Measurements from ENCODE around the gene DAPK2. TPM values are rescaled to one million over a fixed set of nuclear protein-coding genes. Genes with fewer than 3 reads are reported as not detected.

Gene DAPK2
- total RNA-seq, 1 experiment from 2014 or later: 2.3 TPM

GRCh38 chr15:63982381-63982854 is 63.9 kb downstream of the DAPK2 start:
- no peaks in the 10 kb centered on the region; the same call in 1 of the 2 replicates for H3K27me3 Mint-ChIP-seq (ENCODE audit: low read depth)
- no peak for DNase-seq (ENCODE audit: low spot score)
- no peaks in the 10 kb centered on the region for H3K9me3 Mint-ChIP-seq
- ATAC-seq: no peak
- H3K36me3 Mint-ChIP-seq: no peaks in the 10 kb centered on the region
- H3K4me1 Mint-ChIP-seq: peaks cover 11% of the 10 kb centered on the region
- ChIA-PET CTCF (interaction anchor here (0.5 to 8.0 kb wide), 13 partner anchors 8 to 372 kb away, joined by 3 to 80 read pairs (median 5); no protein-coding TSS in a partner anchor), POLR2A (interaction anchor here (0.5 kb wide), 1 partner anchor 196 kb away, joined by 3 read pairs; no protein-coding TSS in a partner anchor)
- TF ChIP-seq IRF1 (CRISPR knock-in tag; IDR thresholded peaks at IDR 0.05): no peak
- TF ChIP-seq GABPB1 (CRISPR knock-in tag; IDR thresholded peaks at IDR 0.05): no peak
- H3K27ac Mint-ChIP-seq: no peak overlapping the region
- H3K4me3 Mint-ChIP-seq: no peak overlapping the region

- ChIA-PET POLR2A (interaction anchor here (0.5 kb wide), 1 partner anchor 195 kb away, joined by 3 read pairs; no protein-coding TSS in a partner anchor), CTCF (interaction anchor here (0.7 to 8.0 kb wide), 8 partner anchors 11 to 682 kb away, joined by 3 to 80 read pairs (median 4); no protein-coding TSS in a partner anchor)
- ATAC-seq: no peak
- no peak for DNase-seq (ENCODE audit: low spot score)
- no peak for TF ChIP-seq ZNF423 (CRISPR knock-in tag; IDR thresholded peaks at IDR 0.05)
- Mint-ChIP-seq H3K9me3 (no peaks in the 10 kb centered on the region), H3K27me3 (ENCODE audit: low read depth) (no peaks in the 10 kb centered on the region; the same call in 1 of the 2 replicates), H3K27ac (no peak overlapping the region), H3K4me1 (peaks cover 11% of the 10 kb centered on the region), H3K4me3 (no peak overlapping the region), H3K36me3 (no peaks in the 10 kb centered on the region)
Measured at GRCh38 chr15:63981596-63982320, 64.5 kb downstream of the DAPK2 start.

GRCh38 chr15:63979262-63979793 is 67.0 kb downstream of the DAPK2 start:
- Mint-ChIP-seq H3K36me3 (no peaks in the 10 kb centered on the region), H3K9me3 (0 out of 2 replicates have a peak, but pooled peaks cover 2% of the 10 kb centered on the region), H3K4me1 (peaks cover 22% of the 10 kb centered on the region), H3K4me3 (no peak overlapping the region), H3K27ac (no peak overlapping the region), H3K27me3 (ENCODE audit: low read depth) (no peaks in the 10 kb centered on the region)
- no peak for TF ChIP-seq SMAD4 (CRISPR knock-in tag; IDR thresholded peaks at IDR 0.05)
- TF ChIP-seq ZNF121 (CRISPR knock-in tag; IDR thresholded peaks at IDR 0.05): no peak
- no peak for TF ChIP-seq E2F5 (CRISPR knock-in tag; IDR thresholded peaks at IDR 0.05)
- no peak for TF ChIP-seq NFATC4 (CRISPR knock-in tag; IDR thresholded peaks at IDR 0.05)
- TF ChIP-seq JUN (CRISPR knock-in tag; IDR thresholded peaks at IDR 0.05): no peak
- no peak for TF ChIP-seq ATF6 (CRISPR knock-in tag; IDR thresholded peaks at IDR 0.05)
- TF ChIP-seq CDX4 (CRISPR knock-in tag; IDR thresholded peaks at IDR 0.05; ENCODE audit: borderline replicate concordance): no peak
- no peak for TF ChIP-seq MAX (CRISPR knock-in tag; IDR thresholded peaks at IDR 0.05)
- TF ChIP-seq CTCF (IDR thresholded peaks at IDR 0.05): no peak
- TF ChIP-seq ZNF671 (CRISPR knock-in tag; IDR thresholded peaks at IDR 0.05): no peak
- ChIA-PET POLR2A (no interaction called here), CTCF (interaction anchor here (1.9 to 8.0 kb wide), 2 partner anchors 34 to 67 kb away, joined by 7 to 80 read pairs; partner anchors contain the start of gene DAPK2)
- no peak for ATAC-seq
- DNase-seq (ENCODE audit: low spot score): no peak

All from WTC11 (cell line).